Measurements from ENCODE around the gene FBLN1. TPM values are rescaled to one million over a fixed set of nuclear protein-coding genes. Genes with fewer than 3 reads are reported as not detected.

The FBLN1 gene
- polyA plus RNA-seq, 1 donor from 2014 or later, result 3.4 TPM

DNA sequence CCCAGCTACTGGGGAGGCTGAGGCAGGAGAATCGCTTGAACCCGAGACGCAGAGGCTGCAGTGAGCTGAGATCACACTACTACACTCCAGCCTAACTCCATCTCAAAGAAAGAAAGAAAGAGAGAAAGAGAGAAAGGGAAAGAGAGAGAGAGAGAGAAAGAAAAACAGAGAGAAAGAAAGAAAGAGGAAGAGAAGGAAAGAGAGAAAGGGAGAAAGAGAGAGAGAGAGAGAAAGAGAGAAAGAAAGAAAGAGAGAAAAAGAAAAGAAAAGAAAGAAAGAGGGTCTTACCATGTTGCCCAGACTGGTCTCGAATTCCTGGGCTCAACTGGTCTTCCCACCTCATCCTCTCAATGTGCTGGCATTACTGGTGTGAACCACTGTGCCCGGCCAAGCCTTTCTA, 22.3 kb downstream of the FBLN1 start:
- H3K9me2 ChIP-seq (ENCODE audit: insufficient read depth, low read length), result no peaks in the 10 kb centered on the region
- H3K36me3 ChIP-seq (ENCODE audit: insufficient read depth, low read length), result no peaks in the 10 kb centered on the region
- H2AFZ ChIP-seq (ENCODE audit: low read depth, low read length), result no peak overlapping the region
- H3K4me2 ChIP-seq (ENCODE audit: low read length), result no peak overlapping the region
- no peak overlapping the region for H3K4me3 ChIP-seq (ENCODE audit: low read length)
- H3K79me2 ChIP-seq (replicated peaks; ENCODE audit: insufficient read depth, low read length), result no peaks in the 10 kb centered on the region
- no peak overlapping the region for H3K27ac ChIP-seq (ENCODE audit: low read length)
- TF ChIP-seq, protein P1, sequence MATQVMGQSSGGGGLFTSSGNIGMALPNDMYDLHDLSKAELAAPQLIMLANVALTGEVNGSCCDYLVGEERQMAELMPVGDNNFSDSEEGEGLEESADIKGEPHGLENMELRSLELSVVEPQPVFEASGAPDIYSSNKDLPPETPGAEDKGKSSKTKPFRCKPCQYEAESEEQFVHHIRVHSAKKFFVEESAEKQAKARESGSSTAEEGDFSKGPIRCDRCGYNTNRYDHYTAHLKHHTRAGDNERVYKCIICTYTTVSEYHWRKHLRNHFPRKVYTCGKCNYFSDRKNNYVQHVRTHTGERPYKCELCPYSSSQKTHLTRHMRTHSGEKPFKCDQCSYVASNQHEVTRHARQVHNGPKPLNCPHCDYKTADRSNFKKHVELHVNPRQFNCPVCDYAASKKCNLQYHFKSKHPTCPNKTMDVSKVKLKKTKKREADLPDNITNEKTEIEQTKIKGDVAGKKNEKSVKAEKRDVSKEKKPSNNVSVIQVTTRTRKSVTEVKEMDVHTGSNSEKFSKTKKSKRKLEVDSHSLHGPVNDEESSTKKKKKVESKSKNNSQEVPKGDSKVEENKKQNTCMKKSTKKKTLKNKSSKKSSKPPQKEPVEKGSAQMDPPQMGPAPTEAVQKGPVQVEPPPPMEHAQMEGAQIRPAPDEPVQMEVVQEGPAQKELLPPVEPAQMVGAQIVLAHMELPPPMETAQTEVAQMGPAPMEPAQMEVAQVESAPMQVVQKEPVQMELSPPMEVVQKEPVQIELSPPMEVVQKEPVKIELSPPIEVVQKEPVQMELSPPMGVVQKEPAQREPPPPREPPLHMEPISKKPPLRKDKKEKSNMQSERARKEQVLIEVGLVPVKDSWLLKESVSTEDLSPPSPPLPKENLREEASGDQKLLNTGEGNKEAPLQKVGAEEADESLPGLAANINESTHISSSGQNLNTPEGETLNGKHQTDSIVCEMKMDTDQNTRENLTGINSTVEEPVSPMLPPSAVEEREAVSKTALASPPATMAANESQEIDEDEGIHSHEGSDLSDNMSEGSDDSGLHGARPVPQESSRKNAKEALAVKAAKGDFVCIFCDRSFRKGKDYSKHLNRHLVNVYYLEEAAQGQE (IDR thresholded peaks at IDR 0.05; ENCODE audit: borderline replicate concordance), result no peak
- TF ChIP-seq RAD21 (conservative IDR thresholded peaks at IDR 0.05), result no peak
- no peak for TF ChIP-seq EP300 (conservative IDR thresholded peaks at IDR 0.05; ENCODE audit: poor library complexity, severe bottlenecking)
- TF ChIP-seq, protein P2, sequence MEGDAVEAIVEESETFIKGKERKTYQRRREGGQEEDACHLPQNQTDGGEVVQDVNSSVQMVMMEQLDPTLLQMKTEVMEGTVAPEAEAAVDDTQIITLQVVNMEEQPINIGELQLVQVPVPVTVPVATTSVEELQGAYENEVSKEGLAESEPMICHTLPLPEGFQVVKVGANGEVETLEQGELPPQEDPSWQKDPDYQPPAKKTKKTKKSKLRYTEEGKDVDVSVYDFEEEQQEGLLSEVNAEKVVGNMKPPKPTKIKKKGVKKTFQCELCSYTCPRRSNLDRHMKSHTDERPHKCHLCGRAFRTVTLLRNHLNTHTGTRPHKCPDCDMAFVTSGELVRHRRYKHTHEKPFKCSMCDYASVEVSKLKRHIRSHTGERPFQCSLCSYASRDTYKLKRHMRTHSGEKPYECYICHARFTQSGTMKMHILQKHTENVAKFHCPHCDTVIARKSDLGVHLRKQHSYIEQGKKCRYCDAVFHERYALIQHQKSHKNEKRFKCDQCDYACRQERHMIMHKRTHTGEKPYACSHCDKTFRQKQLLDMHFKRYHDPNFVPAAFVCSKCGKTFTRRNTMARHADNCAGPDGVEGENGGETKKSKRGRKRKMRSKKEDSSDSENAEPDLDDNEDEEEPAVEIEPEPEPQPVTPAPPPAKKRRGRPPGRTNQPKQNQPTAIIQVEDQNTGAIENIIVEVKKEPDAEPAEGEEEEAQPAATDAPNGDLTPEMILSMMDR (IDR thresholded peaks at IDR 0.05; ENCODE audit: poor library complexity, severe bottlenecking), result no peak
- no peak for TF ChIP-seq SMC3 (conservative IDR thresholded peaks at IDR 0.05; ENCODE audit: poor library complexity)
- no peak for TF ChIP-seq TAF1 (IDR thresholded peaks at IDR 0.05; ENCODE audit: low read depth)
- no peak for TF ChIP-seq MXI1 (conservative IDR thresholded peaks at IDR 0.05; ENCODE audit: poor library complexity, severe bottlenecking)
- no peak for TF ChIP-seq EZH2 (IDR thresholded peaks at IDR 0.05; ENCODE audit: borderline replicate concordance, insufficient read depth, low read length, poor library complexity, severe bottlenecking)
- no peak for TF ChIP-seq POLR2AphosphoS5 (IDR thresholded peaks at IDR 0.05)
- H4K20me1 ChIP-seq (ENCODE audit: insufficient read depth), result no peaks in the 10 kb centered on the region
- no peaks in the 10 kb centered on the region for H3K9me3 ChIP-seq (ENCODE audit: low read length)
- no peaks in the 10 kb centered on the region for H3K27me3 ChIP-seq (ENCODE audit: insufficient read depth, low read depth, low read length)
- no peaks in the 10 kb centered on the region for H3F3A ChIP-seq (ENCODE audit: insufficient read depth, low read length, poor library complexity, severe bottlenecking)
- H3K9ac ChIP-seq (ENCODE audit: low read length), result no peak overlapping the region

DNA sequence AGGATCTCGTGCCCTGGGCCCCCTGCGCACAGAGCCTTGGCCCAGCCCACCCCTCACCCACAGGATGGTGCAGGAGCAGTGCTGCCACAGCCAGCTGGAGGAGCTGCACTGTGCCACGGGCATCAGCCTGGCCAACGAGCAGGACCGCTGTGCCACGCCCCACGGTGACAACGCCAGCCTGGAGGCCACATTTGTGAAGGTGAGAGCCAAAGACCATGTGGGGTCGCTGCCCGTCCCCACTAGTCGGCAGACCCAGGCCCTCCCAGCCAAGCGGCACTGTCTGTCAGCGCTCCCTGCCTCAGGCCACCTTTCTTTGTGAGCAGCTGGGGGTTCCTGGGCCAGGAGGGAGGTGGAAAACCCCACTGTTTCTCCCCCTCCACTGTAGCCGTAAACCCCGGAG, 22.8 kb downstream of the FBLN1 start:
- TF ChIP-seq MXI1 (conservative IDR thresholded peaks at IDR 0.05; ENCODE audit: poor library complexity, severe bottlenecking), result no peak
- TF ChIP-seq EP300 (conservative IDR thresholded peaks at IDR 0.05; ENCODE audit: poor library complexity, severe bottlenecking), result no peak
- TF ChIP-seq TAF1 (IDR thresholded peaks at IDR 0.05; ENCODE audit: low read depth), result no peak
- TF ChIP-seq, protein P1 (IDR thresholded peaks at IDR 0.05; ENCODE audit: borderline replicate concordance), result no peak
- no peak for TF ChIP-seq EZH2 (IDR thresholded peaks at IDR 0.05; ENCODE audit: borderline replicate concordance, insufficient read depth, low read length, poor library complexity, severe bottlenecking)
- no peak for TF ChIP-seq RAD21 (conservative IDR thresholded peaks at IDR 0.05)
- TF ChIP-seq, protein P2 (IDR thresholded peaks at IDR 0.05; ENCODE audit: poor library complexity, severe bottlenecking), result no peak
- TF ChIP-seq SMC3 (conservative IDR thresholded peaks at IDR 0.05; ENCODE audit: poor library complexity), result no peak
- TF ChIP-seq POLR2AphosphoS5 (IDR thresholded peaks at IDR 0.05), result no peak
- H3K4me3 ChIP-seq (ENCODE audit: low read length), result no peak overlapping the region
- no peaks in the 10 kb centered on the region for H3F3A ChIP-seq (ENCODE audit: insufficient read depth, low read length, poor library complexity, severe bottlenecking)
- no peak overlapping the region for H3K27ac ChIP-seq (ENCODE audit: low read length)
- H3K9ac ChIP-seq (ENCODE audit: low read length), result no peak overlapping the region
- no peaks in the 10 kb centered on the region for H3K36me3 ChIP-seq (ENCODE audit: insufficient read depth, low read length)
- H4K20me1 ChIP-seq (ENCODE audit: insufficient read depth), result no peaks in the 10 kb centered on the region
- H3K4me2 ChIP-seq (ENCODE audit: low read length), result no peak overlapping the region
- no peaks in the 10 kb centered on the region for H3K79me2 ChIP-seq (replicated peaks; ENCODE audit: insufficient read depth, low read length)
- H3K9me3 ChIP-seq (ENCODE audit: low read length), result no peaks in the 10 kb centered on the region
- H2AFZ ChIP-seq (ENCODE audit: low read depth, low read length), result no peak overlapping the region
- H3K9me2 ChIP-seq (ENCODE audit: insufficient read depth, low read length), result no peaks in the 10 kb centered on the region
- no peaks in the 10 kb centered on the region for H3K27me3 ChIP-seq (ENCODE audit: insufficient read depth, low read depth, low read length)

Measured in neural cell (in vitro differentiated cells).